Endothelial cell of umbilical vein (primary cell): ENCODE measurements around the gene METTL24. TPM values are rescaled to one million over a fixed set of nuclear protein-coding genes. Genes with fewer than 3 reads are reported as not detected.

ENCODE experiments used
- BruUV-seq: library from RNA; stranded (reverse); fragments of 400-500 nt; replicated peaks from 2 replicates; lab custom pipeline; 2021; lab: Mats Ljungman, UMichigan
- CTCF ChIA-PET: fragments of 300-600, 350-600 bp; sonication (Branson Sonifier 250); formaldehyde crosslinking; loops from one replicate; lab custom pipeline; 2021; ENCODE audit warnings: antibody characterized with exemption, inconsistent platforms; lab: Charles Lee
- POLR2A ChIA-PET: fragments of 300-600, 350-600 bp; sonication (Branson Sonifier 250); formaldehyde crosslinking; loops from one replicate; lab custom pipeline; 2021; ENCODE audit warnings: antibody characterized with exemption, inconsistent platforms; lab: Charles Lee
- DNase-seq: peaks from one replicate; pipeline ENCODE4 v3.0.0-alpha.2; 2011; ENCODE audit warnings: low read depth, low spot score
- FAIRE-seq: peaks from 2 replicates; lab custom pipeline; 2011; peaks lifted over from hg19 to GRCh38; lab: Jason Lieb, UNC
- H2AFZ ChIP-seq: 2 replicates; pipeline ENCODE4 v1.6.0; 2012; ENCODE audit warnings: low read depth, low read length, control low read depth, inconsistent platforms
- H3K27ac ChIP-seq: 2 replicates; pipeline ENCODE4 v1.5.1; 2011; ENCODE audit warnings: low read depth, mild to moderate bottlenecking, control low read depth, low read length, moderate library complexity; ENCODE audit not compliant: insufficient read depth
- H3K27me3 ChIP-seq, 2 experiments: 2 replicates each; pipeline versions ENCODE4 v1.6.0 to v1.6.1; 2011; ENCODE audit warnings: low read length in 2 of 2, mixed read lengths in 1 of 2; ENCODE audit not compliant: control insufficient read depth in 2 of 2, insufficient read depth in 2 of 2
- H3K36me3 ChIP-seq, 2 experiments: 2 replicates in 1 of 2; 3 replicates in 1 of 2; pipeline ENCODE4 v1.5.1; 2011; ENCODE audit warnings: low read length in 2 of 2, mild to moderate bottlenecking in 1 of 2, moderate library complexity in 1 of 2; ENCODE audit not compliant: control insufficient read depth in 2 of 2, insufficient read depth in 2 of 2; ENCODE audit errors: extremely low read depth in 1 of 2
- H3K4me1 ChIP-seq: 3 replicates; pipeline ENCODE4 v1.5.1; 2011; ENCODE audit warnings: mild to moderate bottlenecking, low read length; ENCODE audit not compliant: control insufficient read depth, insufficient read depth; ENCODE audit errors: extremely low read depth
- H3K4me2 ChIP-seq: 2 replicates; pipeline ENCODE4 v1.6.1; 2011; ENCODE audit warnings: low read length, control low read depth, mixed read lengths; ENCODE audit not compliant: insufficient read depth
- H3K4me3 ChIP-seq, 3 experiments: fragments of 200-600 bp in 1 of 3; sonication (generic), shearing (Covaris generic) in 1 of 3; replicated peaks in 1 of 3; 2 replicates each; pipeline ENCODE4 v1.5.1; 2011 to 2016; ENCODE audit warnings: control low read depth in 3 of 3, low read length in 3 of 3, mild to moderate bottlenecking in 2 of 3, inconsistent platforms in 1 of 3, low read depth in 1 of 3, moderate library complexity in 1 of 3; ENCODE audit not compliant: insufficient read depth in 1 of 3
- H3K79me2 ChIP-seq: 2 replicates; pipeline ENCODE4 v1.6.0; 2012; ENCODE audit warnings: low read length, inconsistent platforms; ENCODE audit not compliant: control insufficient read depth, insufficient read depth
- H3K9ac ChIP-seq: replicated peaks from 2 replicates; pipeline ENCODE3; 2011; ENCODE audit warnings: low read length, control low read depth; ENCODE audit not compliant: insufficient read depth; ENCODE audit errors: extremely low read depth
- H3K9me1 ChIP-seq: replicated peaks from 3 replicates; pipeline ENCODE4 v1.6.0; 2011; ENCODE audit warnings: mild to moderate bottlenecking, low read length; ENCODE audit not compliant: control insufficient read depth, insufficient read depth; ENCODE audit errors: extremely low read depth
- H3K9me3 ChIP-seq: replicated peaks from 2 replicates; pipeline ENCODE4 v1.5.1; 2012; ENCODE audit warnings: low read length, inconsistent platforms; ENCODE audit not compliant: control insufficient read depth, insufficient read depth
- H4K20me1 ChIP-seq: replicated peaks from 2 replicates; pipeline ENCODE3; 2011; ENCODE audit warnings: mild to moderate bottlenecking, low read length; ENCODE audit not compliant: control insufficient read depth, insufficient read depth; ENCODE audit errors: extremely low read depth
- EZH2 ChIP-seq: IDR thresholded peaks from 2 replicates; pipeline ENCODE4 v1.6.1; 2012; ENCODE audit warnings: borderline replicate concordance, low read depth, mild to moderate bottlenecking, moderate library complexity, low read length, inconsistent platforms; ENCODE audit not compliant: severe bottlenecking
- FOS ChIP-seq: IDR thresholded peaks from 2 replicates; pipeline ENCODE4 v1.6.1; 2011; ENCODE audit warnings: mild to moderate bottlenecking, low read length, moderate library complexity, borderline replicate concordance; ENCODE audit not compliant: insufficient read depth
- GATA2 ChIP-seq: IDR thresholded peaks from 2 replicates; pipeline ENCODE4 v1.7.0; 2011; ENCODE audit warnings: low read depth, mild to moderate bottlenecking, moderate library complexity, mixed read lengths, low read length; ENCODE audit not compliant: insufficient read length, insufficient read depth
- JUN ChIP-seq: IDR thresholded peaks from 2 replicates; pipeline ENCODE4 v1.6.1; 2011; ENCODE audit warnings: borderline replicate concordance, low read depth; ENCODE audit not compliant: insufficient read length, insufficient read depth
- MYC ChIP-seq: IDR thresholded peaks from one replicate; pipeline ENCODE4 v1.6.1; 2011; ENCODE audit warnings: mild to moderate bottlenecking, low read depth, low read length
- POLR2A ChIP-seq: IDR thresholded peaks from 2 replicates; pipeline ENCODE4 v1.6.1; 2012; ENCODE audit warnings: low read depth, mild to moderate bottlenecking, control low read depth, low read length
- POLR2AphosphoS5 ChIP-seq: IDR thresholded peaks from 2 replicates; pipeline ENCODE4 v1.6.1; 2012; ENCODE audit warnings: low read depth, mild to moderate bottlenecking, control low read depth, low read length, moderate library complexity; ENCODE audit not compliant: insufficient read depth
- dilution Hi-C: fragments of 300-500 bp; cut with MboI; formaldehyde crosslinking; loops from one replicate; pipeline ENCODE4 v1.15.0; 2019; ENCODE audit warnings: low sequenced_read_pairs; ENCODE audit not compliant: extremely low pct_ligation_motif_present
- intact Hi-C: fragments of 100-400 bp; cut with micrococcal nuclease; formaldehyde crosslinking; loops from one replicate; pipeline ENCODE4 v1.10.0; 2022
- polyA plus RNA-seq, 4 experiments: library from polyadenylated mRNA; depleted of rRNA in 3 of 4; stranded (reverse) in 3 of 4; unstranded in 1 of 4; fragments of >200 nt; gene quantifications; 2 replicates each; pipeline versions ENCODE4 v1.2.1 to v1.2.3, GENCODE V29; 2011 to 2012; ENCODE audit warnings: missing spikeins in 1 of 4
- total RNA-seq: library from RNA; stranded (reverse); gene quantifications from 2 replicates; pipeline ENCODE4 v1.2.3, GENCODE V29; 2021
- TF ChIP-seq, protein P1 (sequence below), 2 donors: IDR thresholded peaks; 1 replicate in 1 of 2; 2 replicates in 1 of 2; pipeline ENCODE4 v1.5.1; 2011; ENCODE audit warnings: low read length in 2 of 2, mild to moderate bottlenecking in 2 of 2, moderate library complexity in 2 of 2, control low read depth in 1 of 2, inconsistent platforms in 1 of 2, low read depth in 1 of 2; ENCODE audit not compliant: insufficient read depth in 1 of 2; ENCODE audit errors: extremely low read depth in 1 of 2
- TF ChIP-seq, protein P2 (sequence below): IDR thresholded peaks from 2 replicates; pipeline ENCODE4 v1.6.1; 2011; ENCODE audit not compliant: insufficient read depth, insufficient read length

The METTL24 gene
- total and polyA plus RNA-seq, 2 donors (not counting 3 experiments of a cell fraction or from before 2014, with no cell fraction given), result not detected

DNA sequence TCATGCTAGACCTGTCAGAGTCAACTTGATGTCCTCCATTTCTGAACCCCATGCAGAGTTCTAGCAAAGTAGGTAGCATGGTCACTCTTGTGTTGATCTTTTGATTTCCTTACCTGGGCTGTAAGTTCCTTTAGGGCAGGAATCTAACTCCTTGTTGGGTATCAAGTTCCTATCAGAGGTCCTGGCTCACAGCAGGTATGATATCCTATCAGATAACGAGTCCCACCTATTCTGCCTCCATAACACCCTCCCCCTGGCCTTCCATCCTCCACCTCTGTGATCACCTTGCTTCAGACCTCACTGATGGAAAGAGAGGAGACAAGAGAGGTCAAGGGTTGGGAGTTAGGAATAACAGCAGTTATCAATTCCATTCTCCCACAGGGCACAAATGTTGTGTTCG, 101.8 kb downstream of the METTL24 start:
- dilution Hi-C loops, result no loop called here
- CTCF ChIA-PET, result no interaction called here

More for the DNA sequence above, 101.8 kb downstream of the METTL24 start:
- Histone ChIP-seq H3K9me3 (no peaks in the 10 kb centered on the region), H3K9ac (no peak overlapping the region), H3K4me1 (no peaks in the 10 kb centered on the region), H3K27ac (no peak overlapping the region), H3K9me1 (no peaks in the 10 kb centered on the region), H3K4me3 (no peak overlapping the region), H4K20me1 (no peaks in the 10 kb centered on the region), H3K36me3 (no peaks in the 10 kb centered on the region), H2AFZ (no peak overlapping the region), H3K27me3 (no peaks in the 10 kb centered on the region), H3K4me2 (no peak overlapping the region), H3K79me2 (no peaks in the 10 kb centered on the region)
- FAIRE-seq (no peak), DNase-seq (no peak)
- intact Hi-C loops, result no loop called here
- POLR2A ChIA-PET, result no interaction called here
- BruUV-seq, result no TSS peak
- TF ChIP-seq JUN (no peak), POLR2A (no peak), FOS (no peak), POLR2AphosphoS5 (no peak), EZH2 (no peak), MYC (no peak), GATA2 (no peak)
- TF ChIP-seq, protein P1, sequence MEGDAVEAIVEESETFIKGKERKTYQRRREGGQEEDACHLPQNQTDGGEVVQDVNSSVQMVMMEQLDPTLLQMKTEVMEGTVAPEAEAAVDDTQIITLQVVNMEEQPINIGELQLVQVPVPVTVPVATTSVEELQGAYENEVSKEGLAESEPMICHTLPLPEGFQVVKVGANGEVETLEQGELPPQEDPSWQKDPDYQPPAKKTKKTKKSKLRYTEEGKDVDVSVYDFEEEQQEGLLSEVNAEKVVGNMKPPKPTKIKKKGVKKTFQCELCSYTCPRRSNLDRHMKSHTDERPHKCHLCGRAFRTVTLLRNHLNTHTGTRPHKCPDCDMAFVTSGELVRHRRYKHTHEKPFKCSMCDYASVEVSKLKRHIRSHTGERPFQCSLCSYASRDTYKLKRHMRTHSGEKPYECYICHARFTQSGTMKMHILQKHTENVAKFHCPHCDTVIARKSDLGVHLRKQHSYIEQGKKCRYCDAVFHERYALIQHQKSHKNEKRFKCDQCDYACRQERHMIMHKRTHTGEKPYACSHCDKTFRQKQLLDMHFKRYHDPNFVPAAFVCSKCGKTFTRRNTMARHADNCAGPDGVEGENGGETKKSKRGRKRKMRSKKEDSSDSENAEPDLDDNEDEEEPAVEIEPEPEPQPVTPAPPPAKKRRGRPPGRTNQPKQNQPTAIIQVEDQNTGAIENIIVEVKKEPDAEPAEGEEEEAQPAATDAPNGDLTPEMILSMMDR (IDR thresholded peaks at IDR 0.05; ENCODE audit: extremely low read depth in 1 of 2, insufficient read depth in 1 of 2, low read depth in 1 of 2, low read length in 2 of 2), result no peak
- TF ChIP-seq, protein P2, sequence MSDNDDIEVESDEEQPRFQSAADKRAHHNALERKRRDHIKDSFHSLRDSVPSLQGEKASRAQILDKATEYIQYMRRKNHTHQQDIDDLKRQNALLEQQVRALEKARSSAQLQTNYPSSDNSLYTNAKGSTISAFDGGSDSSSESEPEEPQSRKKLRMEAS, result no peak
